VCaP (cell line): ENCODE results near the gene SND1.

Experiments
- H3K27ac ChIP-seq: fragments of 450-650 bp; 2 replicates; pipeline ENCODE4 v1.5.1; 2017
- CTCF ChIP-seq: fragments of 450-650 bp; conservative IDR thresholded peaks from 2 replicates; pipeline ENCODE4 v1.5.1; 2017; ENCODE audit warnings: mild to moderate bottlenecking, moderate library complexity

Gene SND1

GRCh38 chr7:127792528-127793342 lies 140.7 kb downstream of the SND1 start:
- peak overlapping the region; percentile 33 for H3K27ac ChIP-seq
- TF ChIP-seq CTCF: peak; percentile 43; the same call in 1 of the 2 replicates

DNA sequence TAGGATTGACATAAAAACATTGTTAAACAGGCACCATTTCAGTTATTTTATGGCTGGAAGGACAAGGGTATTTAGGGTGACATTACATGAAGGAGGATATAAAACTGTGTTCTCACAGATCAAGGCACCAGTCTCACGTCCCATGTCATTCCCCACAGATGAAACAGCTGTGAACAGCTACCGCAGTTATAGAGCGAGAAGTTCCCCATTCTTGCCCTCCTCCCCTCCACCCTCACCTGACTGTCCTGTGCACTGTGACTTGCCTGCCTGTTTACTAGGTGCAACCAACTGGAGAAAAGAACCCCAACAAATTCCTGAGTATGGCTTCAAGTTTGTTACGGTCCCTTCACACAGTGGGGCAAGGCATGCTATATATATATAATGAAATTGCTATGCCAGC lies 141.6 kb downstream of the SND1 start:
- no peak for TF ChIP-seq CTCF
- peak overlapping the region; percentile 33 for H3K27ac ChIP-seq

GRCh38 chr7:127794136-127794535 lies 142.1 kb downstream of the SND1 start:
- H3K27ac ChIP-seq: peak overlapping the region; percentile 33
- no peak for TF ChIP-seq CTCF

GRCh38 chr7:127794551-127794950 lies 142.6 kb downstream of the SND1 start:
- no peak for TF ChIP-seq CTCF
- H3K27ac ChIP-seq: no peak overlapping the region

DNA sequence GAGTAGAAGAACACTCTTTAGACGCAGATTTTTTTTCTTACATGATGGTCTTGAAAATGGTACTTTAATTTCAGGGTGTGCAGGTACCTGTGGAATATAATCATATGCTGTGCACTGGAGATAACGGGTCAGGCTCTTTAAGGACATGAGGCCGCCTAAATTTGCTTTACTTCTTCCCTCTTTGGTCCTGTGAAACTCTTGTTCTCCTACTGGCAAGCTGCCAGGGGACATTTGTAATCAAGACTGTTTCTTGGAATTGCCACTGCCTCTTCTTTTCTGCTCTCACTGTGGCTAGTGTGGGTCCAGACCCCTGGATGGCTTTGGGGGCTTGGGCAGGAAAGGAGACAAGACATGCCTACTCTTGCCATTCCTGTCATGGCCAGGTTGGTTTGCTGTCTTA lies 146.0 kb downstream of the SND1 start:
- H3K27ac ChIP-seq: no peak overlapping the region
- no peak for TF ChIP-seq CTCF

DNA sequence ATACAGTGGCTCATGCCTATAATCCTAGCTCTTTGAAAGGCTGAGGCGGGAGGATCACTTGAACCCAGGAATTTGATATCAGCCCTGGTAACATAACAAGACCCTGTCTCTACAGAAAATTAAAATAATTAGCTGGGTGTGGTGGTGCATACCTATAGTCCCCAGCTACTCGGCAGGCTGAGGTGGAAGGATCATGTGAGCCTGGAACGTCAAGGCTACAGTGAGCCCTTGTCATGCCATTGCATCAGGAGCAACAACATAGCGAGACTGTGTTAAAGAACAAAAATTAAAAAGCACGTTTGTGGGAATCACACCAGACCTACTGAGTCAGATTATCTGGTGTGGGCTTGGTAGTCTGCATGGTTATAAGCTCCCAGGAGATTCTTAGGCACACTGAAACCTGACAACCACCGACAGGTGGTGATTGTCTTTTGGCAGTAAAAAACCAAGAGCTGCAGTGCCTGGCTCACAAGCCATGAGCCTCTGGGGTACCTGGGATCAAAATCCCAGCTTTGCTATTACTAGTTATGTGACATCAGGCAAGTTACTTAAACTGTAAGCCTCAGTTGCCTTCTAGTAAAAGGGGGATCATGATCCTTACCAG lies 146.9 kb downstream of the SND1 start:
- TF ChIP-seq CTCF: no peak
- peak overlapping the region; percentile 60 for H3K27ac ChIP-seq

DNA sequence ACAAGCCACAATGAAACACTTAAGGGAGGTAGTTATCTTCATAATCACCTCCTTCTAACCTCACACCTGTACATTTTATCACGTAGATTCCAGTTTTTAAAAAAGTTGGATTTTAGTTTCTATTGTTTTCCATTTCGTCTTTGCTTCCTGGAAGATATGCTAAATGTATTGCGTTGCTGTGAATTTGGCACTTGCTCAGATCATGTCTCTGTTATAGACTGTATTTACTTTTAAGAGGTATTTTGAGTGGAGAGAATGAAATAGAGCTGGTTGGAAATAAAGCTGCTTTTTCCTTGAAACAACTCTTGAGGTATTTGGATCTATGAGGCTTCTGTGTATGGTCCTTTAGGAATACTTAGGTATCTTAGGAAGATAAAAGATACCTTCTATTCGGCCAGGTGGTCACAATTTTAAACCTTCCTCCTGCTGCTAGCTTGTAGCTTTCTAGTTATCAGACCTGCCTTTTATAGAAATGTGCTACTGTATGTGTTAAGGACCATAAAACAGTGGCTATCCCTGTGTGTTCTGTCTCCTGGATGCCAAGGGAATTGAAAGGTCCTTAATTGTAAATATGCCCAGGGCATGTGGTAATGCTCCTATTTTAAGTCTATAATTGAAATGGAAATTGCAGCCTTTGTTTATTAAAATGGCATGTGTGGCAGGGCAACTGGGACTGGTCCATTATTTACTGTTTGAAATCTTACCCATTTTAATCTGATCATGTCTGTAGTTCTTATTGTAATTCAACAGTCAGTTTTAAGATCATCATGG lies 147.7 kb downstream of the SND1 start:
- peak overlapping the region; percentile 60 for H3K27ac ChIP-seq
- no peak for TF ChIP-seq CTCF
